Skeletal muscle satellite cell (primary cell): ENCODE data around the gene NEURL1.
"Not testable (repeated sequence)": the region's sequence is repeated elsewhere in the genome, so short reads cannot be mapped to it uniquely, and the experiment has no call there.

ENCODE experiments used
- H3K27me3 ChIP-seq: 2 replicates; pipeline ENCODE4 v1.7.0; 2013; ENCODE audit warnings: low read length; ENCODE audit not compliant: control insufficient read depth, insufficient read depth
- H3K36me3 ChIP-seq: 2 replicates; pipeline ENCODE4 v1.7.0; 2013; ENCODE audit warnings: mild to moderate bottlenecking, control low read depth, low read length; ENCODE audit not compliant: insufficient read depth
- H3K4me1 ChIP-seq: 2 replicates; pipeline ENCODE4 v1.7.0; 2013; ENCODE audit warnings: low read length; ENCODE audit not compliant: control insufficient read depth, insufficient read depth
- H3K4me2 ChIP-seq: 2 replicates; pipeline ENCODE4 v1.7.0; 2013; ENCODE audit warnings: mild to moderate bottlenecking, low read length
- H3K4me3 ChIP-seq: 2 replicates; pipeline ENCODE4 v1.7.0; 2013; ENCODE audit warnings: low read length
- H3K9ac ChIP-seq: 2 replicates; pipeline ENCODE4 v1.7.0; 2013; ENCODE audit warnings: mild to moderate bottlenecking, low read depth, low read length, moderate library complexity
- H3K9me3 ChIP-seq: replicated peaks from 2 replicates; pipeline ENCODE4 v1.7.0; 2013; ENCODE audit warnings: mild to moderate bottlenecking, control low read depth, low read length

Gene NEURL1

DNA sequence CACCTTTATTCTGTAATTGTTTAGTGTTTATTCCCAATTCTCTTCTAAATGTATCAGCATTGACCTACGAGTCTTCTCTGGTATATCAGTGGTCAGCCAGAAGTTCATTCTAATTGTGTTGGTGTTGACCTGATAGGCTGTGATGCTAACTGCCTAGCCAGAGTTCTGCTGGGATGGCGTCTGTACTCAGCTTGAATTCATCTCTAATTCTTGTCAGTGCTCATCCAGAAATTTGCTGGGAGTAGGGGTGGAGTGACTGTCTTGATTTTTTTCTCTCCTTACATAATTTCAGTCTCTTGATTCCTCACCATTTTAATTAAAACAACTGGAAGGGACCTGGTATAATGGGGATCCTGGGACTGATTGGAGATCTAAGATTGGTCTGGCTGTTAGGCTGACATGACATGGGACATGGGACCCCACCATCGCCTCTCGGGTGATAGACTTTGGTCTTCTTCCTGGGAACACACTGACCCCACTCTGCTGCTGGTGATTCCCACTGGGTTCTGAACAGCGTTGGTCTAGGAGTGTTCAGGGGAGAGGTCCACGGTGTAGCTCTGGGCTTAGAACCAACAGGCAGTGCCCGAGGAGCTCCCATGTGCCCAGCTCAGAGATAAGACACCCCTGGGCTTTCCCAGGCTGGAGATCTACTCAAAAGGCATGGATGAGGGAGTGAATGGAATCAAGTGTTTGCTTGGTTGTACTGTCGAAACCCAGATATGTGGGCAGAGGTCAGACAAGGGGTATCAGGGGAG lies 3.8 kb downstream of the NEURL1 start:
- Histone ChIP-seq H3K4me1 (peaks cover 15% of the 10 kb centered on the region), H3K9me3 (no peaks in the 10 kb centered on the region), H3K9ac (no peak overlapping the region), H3K4me2 (no peak overlapping the region), H3K36me3 (no peaks in the 10 kb centered on the region), H3K27me3 (peaks cover 80% of the 10 kb centered on the region), H3K4me3 (no peak overlapping the region)

DNA sequence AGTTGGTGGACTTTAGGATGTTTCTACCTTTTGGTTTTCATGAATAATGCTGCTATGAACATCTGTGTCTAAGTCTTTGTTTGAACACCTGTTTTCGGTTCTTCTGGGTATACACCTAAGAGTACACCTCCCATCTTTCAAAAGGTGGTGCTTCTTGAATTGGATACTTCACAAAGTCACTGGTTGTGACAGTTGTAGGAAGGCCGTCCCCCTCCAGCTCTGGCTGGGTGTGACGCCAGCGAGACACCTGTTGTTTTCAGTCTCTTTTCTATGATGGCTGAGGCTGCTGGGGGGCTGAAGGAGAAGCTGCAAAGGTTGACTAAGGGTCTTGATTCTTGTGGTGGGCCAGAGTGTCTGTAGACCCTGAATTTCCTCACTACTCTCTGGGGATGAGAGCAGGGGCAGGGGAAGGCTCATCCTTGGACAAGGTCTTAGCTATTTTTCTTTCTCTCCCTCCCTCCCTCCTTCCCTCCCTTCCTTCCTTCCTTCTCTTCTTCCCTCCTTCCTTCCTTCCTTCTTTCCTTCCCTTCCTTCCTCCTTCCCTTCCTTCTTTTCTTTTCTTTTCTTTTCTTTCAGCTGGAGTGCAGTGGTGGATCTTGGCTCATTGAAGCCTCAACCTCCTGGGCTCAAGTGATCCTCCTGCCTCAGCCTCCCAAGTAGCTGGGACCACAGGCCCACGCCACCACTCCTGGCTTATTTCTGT lies 5.6 kb downstream of the NEURL1 start:
- H3K9ac ChIP-seq: no peak overlapping the region
- H3K4me1 ChIP-seq: peaks cover 6% of the 10 kb centered on the region
- H3K4me3 ChIP-seq: no peak overlapping the region
- H3K36me3 ChIP-seq: no peaks in the 10 kb centered on the region
- no peaks in the 10 kb centered on the region for H3K9me3 ChIP-seq
- peaks cover 86% of the 10 kb centered on the region for H3K27me3 ChIP-seq
- H3K4me2 ChIP-seq: no peak overlapping the region

DNA sequence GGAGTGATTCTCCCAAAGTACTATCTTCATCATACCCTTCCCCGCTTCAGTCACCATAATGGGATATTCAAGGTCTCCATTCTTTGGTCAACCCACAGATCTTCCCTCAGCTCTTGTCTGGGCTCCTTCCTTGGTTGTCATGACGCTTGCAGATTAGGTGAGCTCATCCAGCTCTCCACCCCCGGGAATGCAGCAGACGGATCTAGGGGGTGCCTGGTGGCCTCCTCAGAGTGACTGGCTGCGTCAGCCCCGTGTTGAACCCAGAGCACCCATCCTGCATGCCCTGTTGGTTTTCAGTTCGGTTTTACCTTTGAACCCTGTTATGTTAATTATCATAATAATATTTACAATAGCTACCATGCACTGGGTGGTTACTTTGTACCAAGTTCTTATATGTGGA lies 6.4 kb downstream of the NEURL1 start:
- peaks cover 78% of the 10 kb centered on the region for H3K27me3 ChIP-seq
- no peak overlapping the region for H3K9ac ChIP-seq
- H3K9me3 ChIP-seq: no peaks in the 10 kb centered on the region

DNA sequence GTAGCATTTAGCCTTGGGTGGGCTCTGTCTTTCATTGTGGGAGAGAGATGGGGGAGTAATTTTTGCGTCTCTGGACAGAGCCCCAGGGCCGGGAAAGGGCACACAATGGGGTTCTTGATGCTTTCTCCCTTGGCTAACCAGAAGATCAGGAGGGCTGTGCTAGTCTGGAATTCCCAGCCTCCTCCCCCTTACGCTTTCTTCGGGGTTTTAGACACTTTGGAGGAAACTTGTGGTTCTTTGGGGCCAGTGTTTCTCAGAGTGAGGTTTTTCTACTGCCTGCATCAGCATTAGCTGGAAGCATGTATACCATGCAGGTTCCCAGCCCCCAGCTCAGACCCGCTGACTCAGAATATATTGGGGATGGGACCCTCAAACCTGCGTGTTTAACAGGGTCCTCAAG lies 7.0 kb downstream of the NEURL1 start:
- Histone ChIP-seq H3K4me1 (peaks cover 10% of the 10 kb centered on the region), H3K27me3 (peaks cover 74% of the 10 kb centered on the region), H3K36me3 (no peaks in the 10 kb centered on the region), H3K4me2 (no peak overlapping the region), H3K4me3 (no peak overlapping the region), H3K9me3 (no peaks in the 10 kb centered on the region), H3K9ac (no peak overlapping the region)

More for the DNA sequence above, 6.4 kb downstream of the NEURL1 start:
- Histone ChIP-seq H3K4me2 (no peak overlapping the region), H3K36me3 (no peaks in the 10 kb centered on the region), H3K4me3 (no peak overlapping the region), H3K4me1 (peaks cover 10% of the 10 kb centered on the region)

DNA sequence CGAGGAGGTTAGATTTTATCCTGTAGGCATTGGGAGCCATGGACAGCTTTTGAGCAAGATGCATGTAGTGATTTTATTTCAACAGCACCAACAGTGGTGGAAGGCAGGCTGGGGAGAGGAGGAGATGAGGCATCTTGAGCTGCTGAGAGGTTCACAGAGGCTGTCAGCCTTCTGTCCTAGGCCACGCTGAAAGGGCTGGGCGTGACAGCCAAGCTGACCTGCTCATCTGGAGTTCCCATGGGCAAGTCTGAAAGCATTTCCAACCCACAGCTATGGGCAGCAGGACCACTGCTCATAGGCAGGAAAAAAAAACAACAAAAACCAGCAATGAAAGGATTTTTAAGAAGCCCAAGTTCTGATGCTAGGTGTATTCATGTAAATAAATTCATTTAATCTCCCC lies 7.7 kb downstream of the NEURL1 start:
- Histone ChIP-seq H3K4me2 (no peak overlapping the region), H3K4me1 (peaks cover 10% of the 10 kb centered on the region), H3K4me3 (no peak overlapping the region), H3K27me3 (peaks cover 74% of the 10 kb centered on the region), H3K36me3 (no peaks in the 10 kb centered on the region), H3K9me3 (no peaks in the 10 kb centered on the region), H3K9ac (no peak overlapping the region)

DNA sequence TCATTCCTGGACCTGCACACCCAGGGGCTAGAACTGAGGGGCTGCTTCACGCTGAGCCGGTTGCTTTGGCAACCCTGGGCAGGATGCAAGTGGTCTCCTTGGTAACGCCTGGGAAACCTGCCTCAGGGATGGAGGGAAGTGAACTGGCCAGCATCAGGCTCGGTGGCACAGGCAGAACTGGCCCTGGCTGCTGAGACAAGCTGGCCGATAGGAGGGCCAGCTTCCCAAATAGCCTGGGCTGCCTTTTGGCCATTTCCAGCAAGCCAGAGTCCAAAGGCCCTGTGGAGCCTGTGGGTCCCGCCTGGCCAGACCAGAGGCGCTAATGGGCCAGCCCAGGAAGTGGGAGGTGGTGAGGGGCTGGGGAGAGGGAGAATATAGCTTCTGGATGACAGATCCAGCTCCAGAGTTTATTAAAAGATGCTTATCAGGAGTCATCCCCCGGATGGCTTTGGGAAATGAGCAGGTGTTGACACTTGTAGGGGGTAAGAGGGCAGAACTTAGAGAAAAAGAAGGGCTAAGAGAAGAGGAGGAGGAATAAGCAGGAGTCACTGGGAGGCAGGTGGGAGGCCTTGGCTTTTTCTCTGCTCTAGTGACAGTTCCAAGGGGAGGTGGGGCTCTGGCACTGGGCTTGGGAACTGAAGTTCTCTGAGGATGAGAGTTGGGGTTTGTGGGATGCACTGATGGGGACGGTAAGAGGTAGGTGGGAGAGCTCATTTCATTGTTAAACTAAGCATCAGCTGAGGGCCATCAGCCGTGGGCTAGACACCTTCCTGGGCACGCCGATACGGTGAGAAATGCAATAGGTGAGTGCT lies 9.6 kb downstream of the NEURL1 start:
- no peaks in the 10 kb centered on the region for H3K36me3 ChIP-seq
- no peak overlapping the region for H3K4me3 ChIP-seq
- no peaks in the 10 kb centered on the region for H3K9me3 ChIP-seq
- H3K4me1 ChIP-seq: peaks cover 10% of the 10 kb centered on the region
- no peak overlapping the region for H3K4me2 ChIP-seq
- H3K27me3 ChIP-seq: peaks cover 73% of the 10 kb centered on the region
- no peak overlapping the region for H3K9ac ChIP-seq

DNA sequence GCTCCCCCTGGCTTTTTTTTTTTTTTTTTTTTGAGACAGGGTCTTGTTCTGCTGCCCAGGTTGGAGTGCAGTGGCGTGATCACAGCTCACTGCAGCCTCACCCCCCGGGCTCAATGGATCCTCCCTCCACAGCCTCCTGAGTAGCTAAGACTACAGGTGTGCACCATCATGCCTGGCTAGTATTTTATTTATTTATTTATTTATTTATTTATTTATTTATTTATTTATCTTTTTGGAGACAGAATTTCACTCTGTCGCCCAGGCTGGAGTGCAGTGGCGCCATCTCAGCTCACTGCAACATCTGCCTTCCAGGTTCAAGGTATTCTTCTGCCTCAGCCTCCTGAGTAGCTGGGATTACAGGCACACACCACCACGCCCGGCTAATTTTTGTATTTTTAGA lies 10.3 kb downstream of the NEURL1 start:
- H3K36me3 ChIP-seq, H3K4me3 ChIP-seq, H3K9ac ChIP-seq, H3K9me3 ChIP-seq, H3K4me2 ChIP-seq, H3K4me1 ChIP-seq: not testable (repeated sequence)
- H3K27me3 ChIP-seq: peaks cover 76% of the 10 kb centered on the region

DNA sequence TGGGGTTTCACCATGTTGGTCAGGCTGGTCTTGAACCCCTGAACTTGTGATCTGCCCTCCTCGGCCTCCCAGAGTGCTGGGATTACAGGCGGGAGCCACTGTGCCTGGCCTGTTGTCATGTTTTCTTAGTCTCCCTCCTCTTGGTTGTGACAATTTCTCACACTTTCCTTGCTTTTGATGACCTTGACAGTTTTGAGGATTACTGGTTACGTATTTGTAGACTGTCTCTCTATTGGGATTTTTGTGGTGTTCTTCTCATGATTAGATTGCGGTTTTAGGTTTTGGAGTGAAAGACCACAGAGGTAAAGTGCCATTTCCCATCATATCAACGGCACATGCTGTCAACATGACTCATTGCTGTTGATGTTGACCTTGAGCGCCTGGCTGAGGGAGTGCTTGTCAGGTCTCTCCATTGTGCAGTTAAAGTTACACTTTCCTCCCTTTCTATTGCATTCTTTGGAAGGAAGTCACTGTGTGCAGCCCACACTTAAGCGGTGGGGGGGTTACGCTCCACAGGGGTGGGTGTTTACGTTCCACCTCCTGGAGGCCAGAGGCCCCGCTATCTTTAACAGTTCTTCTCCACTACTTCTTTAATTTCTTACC lies 10.8 kb downstream of the NEURL1 start:
- Histone ChIP-seq H3K9ac (no peak overlapping the region), H3K36me3 (no peaks in the 10 kb centered on the region)

DNA sequence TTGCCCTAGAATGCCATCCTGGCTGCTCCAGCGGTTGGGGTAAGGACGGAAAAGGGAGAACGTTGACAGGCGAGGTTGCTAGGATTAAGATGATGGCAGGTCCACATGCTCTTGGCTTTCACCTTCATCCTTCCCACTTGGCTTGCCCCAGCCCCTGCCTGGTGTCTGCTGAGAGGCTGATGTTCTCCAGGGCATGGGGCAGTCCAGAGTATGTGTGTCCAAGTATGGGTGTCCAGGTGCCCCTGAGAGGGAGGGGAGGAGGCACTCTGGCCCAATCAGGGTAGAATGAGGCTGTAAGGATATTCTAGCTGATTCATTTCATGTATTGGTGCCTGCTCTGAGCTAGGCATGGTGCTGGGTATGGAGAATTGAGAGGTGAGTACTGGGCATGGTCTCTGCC lies 12.6 kb downstream of the NEURL1 start:
- no peak overlapping the region for H3K9ac ChIP-seq
- H3K36me3 ChIP-seq: no peaks in the 10 kb centered on the region
- peaks cover 10% of the 10 kb centered on the region for H3K4me1 ChIP-seq
- no peak overlapping the region for H3K4me3 ChIP-seq
- H3K9me3 ChIP-seq: no peaks in the 10 kb centered on the region
- H3K27me3 ChIP-seq: peaks cover 76% of the 10 kb centered on the region
- H3K4me2 ChIP-seq: no peak overlapping the region

More for the DNA sequence above, 10.8 kb downstream of the NEURL1 start:
- Histone ChIP-seq H3K27me3 (peaks cover 76% of the 10 kb centered on the region), H3K4me1 (peaks cover 10% of the 10 kb centered on the region), H3K9me3 (no peaks in the 10 kb centered on the region), H3K4me2 (peak overlapping the region; percentile 30), H3K4me3 (no peak overlapping the region)

DNA sequence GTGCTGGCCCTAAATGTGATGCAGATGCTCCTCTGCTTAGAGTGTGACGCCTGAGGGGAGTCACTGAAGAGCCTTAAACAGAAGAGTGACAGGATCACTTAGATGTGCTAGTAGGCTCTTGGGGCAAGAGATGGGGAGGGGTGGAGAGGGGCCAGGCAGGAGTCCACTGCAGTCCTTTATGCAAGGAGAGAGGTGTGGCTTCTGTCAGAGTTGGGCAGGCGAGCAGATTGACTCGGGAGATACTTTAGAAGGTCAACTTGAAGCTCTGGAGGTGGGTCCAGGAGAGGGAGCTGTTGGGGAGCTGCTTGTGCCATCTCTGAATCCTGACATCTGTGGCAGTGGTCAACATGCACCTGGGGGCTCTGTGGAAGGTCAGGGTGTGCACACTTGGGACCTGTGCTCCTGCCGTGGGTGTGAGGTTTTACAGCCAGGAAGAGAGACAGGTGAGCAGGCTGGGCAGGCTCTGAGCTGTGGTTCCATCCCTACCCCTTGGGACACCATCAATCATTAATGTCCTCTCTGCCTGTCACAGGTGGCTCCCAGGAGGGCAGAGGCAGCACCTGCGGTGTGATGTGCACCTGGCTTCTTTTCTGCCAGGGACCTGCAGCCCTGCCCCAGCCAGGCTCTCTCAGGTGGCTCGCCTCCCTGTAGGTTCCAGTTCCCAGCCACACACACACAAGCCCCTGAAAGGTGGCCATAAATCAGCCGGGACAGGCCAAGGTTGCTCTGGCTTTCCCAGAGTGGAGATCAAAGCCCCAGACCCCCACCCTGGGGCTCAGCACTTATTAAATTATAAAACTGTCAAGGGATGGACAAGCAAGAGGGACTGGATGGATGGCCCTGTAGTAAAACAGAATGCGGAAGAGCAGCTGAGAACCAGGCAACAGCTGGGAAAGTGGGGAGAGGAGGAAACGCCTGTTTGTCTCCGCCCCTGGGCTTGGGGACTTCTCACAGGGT lies 14.0 kb downstream of the NEURL1 start:
- no peak overlapping the region for H3K9ac ChIP-seq
- no peak overlapping the region for H3K4me3 ChIP-seq
- H3K36me3 ChIP-seq: no peaks in the 10 kb centered on the region
- peaks cover 10% of the 10 kb centered on the region for H3K4me1 ChIP-seq
- no peak overlapping the region for H3K4me2 ChIP-seq
- no peaks in the 10 kb centered on the region for H3K9me3 ChIP-seq
- peaks cover 79% of the 10 kb centered on the region for H3K27me3 ChIP-seq
